Renal cortical epithelial cell (primary cell): ENCODE measurements around the gene PHF2. TPM values are rescaled to one million over a fixed set of nuclear protein-coding genes. Genes with fewer than 3 reads are reported as not detected.

ENCODE experiments used
- DNase-seq: peaks from one replicate; pipeline ENCODE4 v3.0.0-alpha.2; 2011; ENCODE audit warnings: low read depth
- total RNA-seq: library from RNA; depleted of rRNA; stranded (reverse); fragments of >200 nt; gene quantifications from 2 replicates; pipeline ENCODE4 v1.2.3, GENCODE V29; 2014

The PHF2 gene
- total RNA-seq, 1 donor from 2014 or later, result 15.1 TPM

DNA sequence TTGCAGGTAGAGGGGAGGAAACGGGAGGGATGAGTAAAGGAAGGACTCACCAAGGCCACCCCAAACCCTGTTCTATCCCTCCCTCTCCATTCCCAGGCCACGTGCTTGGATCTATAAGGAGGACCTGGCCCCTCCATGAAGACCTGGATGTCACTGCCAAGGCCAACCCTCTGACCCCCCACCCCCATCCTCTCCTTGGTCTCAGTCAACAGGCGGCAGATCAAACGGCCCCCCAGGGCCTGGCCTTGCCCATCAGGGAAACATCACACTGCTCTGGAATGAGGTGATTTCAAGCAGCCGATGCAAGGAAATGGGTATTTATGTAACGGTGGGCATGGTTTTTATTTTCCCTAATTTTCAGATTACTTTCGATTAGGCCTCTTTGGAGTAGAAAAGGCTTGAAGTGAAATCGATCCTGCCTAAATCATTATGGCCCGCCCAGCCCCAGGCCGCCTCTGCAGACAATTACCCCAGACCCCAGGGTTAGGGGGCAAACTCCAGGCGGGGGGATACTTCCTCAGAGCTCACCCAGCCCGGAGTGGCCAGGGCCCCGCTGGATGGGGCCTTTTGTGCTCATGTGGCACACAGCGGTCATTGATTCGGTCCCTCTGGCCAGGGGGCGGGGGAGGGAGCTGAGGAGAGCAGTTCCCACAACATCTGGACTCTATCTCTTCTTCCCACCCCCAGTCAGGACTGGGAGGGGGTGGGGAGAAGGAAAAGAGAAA is 125.3 kb downstream of the PHF2 start:
- no peak for DNase-seq

DNA sequence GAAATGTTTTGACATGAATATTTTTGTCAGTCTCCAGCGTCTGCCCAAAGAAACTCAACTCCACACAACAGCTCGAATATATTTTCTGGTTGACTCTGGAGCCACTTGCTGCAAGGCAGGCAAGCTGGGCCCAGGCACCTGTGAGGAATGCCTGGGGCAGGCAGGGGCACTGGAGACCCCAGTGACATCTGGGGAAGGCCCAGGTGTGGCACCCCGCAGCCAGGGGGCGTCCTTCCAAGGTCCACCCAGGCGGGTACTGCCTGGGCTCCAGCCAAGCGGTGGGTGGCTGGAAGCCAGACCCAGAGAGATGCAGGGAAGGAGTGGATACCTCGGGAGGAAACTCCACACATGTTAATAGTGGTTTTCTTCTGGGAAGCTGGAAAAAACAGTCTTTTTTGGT is 125.9 kb downstream of the PHF2 start:
- DNase-seq, result no peak

DNA sequence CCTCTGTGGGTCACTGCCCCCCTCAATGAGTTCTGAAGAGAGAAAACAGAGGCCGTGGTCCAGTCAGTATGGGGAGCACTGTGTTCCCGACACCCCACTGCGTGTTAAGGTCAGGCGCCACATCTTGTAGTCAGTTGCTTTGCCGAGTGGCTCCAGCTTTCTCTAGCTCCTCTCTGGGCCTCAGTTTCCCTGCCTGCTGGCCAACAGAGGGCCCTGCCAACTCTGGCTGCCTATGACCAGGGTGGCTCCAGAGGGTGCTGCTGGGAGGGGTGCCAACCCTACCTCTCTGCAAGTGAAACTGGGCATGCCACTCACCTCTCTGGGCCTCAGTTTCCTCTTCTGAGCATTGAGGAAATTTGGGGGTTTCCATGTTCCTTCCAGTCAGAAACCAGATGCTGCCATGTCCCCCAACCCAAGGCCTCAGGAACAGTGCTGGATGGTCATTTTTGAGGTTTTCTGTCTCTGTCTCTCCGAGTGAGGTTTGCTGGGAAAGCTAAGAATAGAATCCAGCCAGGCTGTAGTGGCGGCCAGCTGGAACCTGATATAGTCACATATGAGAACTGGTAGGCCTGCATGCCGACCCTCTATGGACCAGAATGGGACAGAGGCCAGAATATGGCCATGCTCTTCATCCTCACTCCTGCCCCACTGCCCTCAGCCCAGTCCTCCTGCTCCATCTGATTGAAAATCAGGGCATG is 132.1 kb downstream of the PHF2 start:
- no peak for DNase-seq

DNA sequence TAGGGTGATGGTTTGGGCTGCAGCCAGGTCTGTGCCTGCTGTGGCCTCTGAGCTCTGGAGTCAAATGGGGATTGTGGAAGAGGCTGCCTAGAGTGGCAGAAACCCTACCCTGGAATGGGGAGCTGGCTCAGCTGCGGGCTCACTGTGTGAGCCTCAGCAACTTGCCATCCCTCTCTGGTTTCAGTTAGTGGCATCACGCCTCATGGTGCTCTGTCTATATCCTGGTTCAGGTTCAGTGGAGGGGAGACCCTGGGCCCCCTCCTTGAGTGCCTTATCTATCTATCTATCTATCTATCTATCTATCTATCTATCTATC is 132.6 kb downstream of the PHF2 start:
- no peak for DNase-seq

DNA sequence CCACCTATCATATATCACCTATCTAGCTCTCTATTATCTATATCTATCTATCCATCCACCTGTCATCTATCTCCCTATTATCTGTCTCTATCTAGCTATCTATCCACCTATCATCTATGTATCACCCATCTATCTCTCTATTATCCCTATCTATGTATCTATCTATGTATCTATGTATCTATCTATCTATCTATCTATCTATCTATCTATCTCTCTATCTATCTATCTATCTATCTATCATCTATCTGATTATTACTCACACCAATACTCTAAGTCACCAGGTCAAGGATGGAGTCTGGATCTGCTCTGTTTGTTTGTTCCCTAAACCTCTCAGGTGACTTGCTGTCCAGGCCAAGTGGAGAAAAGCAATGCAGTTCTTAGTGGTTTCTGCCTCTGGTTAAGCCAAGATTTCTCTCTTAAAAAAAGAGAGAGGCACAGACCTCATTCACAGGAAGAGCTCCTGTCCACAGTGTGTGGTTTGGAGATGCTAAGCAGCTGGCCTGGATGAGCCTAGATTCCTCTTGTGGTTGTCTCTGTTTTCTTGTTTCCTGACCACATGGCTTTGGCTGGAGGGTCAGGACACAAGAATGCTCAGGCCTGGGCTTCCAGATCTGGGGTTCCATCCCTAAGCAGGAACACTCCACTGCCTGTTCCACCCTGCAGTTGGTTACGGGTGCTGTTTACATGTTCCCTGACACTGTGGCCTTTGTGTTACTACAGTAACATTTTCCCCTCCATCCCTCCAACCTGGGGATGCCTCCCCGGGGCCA is 133.4 kb downstream of the PHF2 start:
- DNase-seq, result no peak

DNA sequence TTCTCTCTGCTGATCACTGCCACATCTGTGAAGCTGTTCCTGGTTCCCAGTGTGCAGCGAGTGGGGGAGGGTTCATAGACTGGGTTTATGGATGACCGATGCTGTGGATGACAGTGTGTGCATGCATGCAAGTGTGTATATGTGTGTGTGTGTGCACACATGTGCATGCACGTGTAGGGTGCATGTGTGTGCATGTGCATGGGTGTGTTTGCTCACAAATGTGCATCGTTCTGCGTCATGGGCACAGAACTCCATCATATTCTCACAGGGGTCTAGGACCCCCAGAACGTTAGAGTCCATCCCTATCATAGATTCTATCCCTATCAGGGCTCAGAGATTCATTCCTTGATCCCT is 134.0 kb downstream of the PHF2 start:
- no peak for DNase-seq

DNA sequence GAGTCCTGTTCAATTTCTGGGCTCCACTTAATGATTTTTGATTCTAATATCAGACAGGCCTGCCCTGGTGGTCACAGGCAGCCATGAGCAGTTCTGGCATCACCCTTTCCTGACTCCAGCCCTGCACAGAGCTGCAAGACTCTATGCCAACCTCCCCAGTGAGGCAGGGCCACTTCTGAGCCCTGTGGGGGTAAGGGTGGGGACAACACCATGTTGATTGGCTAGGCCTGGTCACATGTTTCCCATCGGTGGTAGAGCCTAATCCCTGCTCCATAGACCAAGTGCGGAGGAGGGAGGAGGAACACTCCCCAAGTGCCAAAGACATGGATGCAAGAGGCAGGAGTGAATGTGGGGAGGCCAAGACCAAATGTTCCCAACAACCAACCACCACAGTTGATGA is 134.6 kb downstream of the PHF2 start:
- DNase-seq, result no peak

DNA sequence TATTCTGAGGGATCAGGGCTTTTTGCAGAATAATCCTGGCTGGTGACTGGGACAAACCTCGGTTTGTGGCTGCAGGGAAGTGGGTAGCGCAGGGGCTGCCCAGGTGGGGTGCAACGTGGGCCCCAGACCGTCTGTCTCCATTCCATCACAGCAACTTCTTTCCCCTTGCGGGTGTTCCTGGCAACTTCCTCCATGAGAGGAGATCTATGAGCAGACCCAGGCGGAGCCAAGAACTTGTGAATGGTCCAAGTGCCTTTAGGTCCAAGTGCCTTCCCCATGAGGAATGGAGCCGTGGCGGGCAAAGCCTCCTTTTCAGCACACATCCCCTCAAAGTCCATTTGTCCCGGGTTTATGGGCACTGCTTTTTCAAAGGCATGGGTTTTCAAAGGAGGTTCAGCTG is 136.5 kb downstream of the PHF2 start:
- no peak for DNase-seq

DNA sequence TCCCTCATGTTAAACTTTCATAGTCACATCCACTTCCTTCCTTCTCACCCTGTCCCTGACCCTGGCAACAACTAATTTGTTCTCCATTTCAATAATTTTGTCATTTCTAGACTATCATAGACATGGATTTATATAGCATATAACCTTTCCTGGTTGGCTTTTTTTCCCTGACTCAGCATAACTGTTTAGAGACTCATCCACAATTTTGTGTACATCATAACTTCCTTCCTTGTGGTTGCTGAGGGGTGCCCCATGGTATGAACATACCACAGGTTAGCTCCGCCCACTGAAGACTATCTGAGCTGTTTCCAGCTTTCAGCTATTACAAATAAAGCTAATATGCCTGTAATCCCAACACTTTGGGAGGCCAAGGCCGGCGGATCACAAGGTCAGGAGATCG is 137.3 kb downstream of the PHF2 start:
- DNase-seq, result no peak

DNA sequence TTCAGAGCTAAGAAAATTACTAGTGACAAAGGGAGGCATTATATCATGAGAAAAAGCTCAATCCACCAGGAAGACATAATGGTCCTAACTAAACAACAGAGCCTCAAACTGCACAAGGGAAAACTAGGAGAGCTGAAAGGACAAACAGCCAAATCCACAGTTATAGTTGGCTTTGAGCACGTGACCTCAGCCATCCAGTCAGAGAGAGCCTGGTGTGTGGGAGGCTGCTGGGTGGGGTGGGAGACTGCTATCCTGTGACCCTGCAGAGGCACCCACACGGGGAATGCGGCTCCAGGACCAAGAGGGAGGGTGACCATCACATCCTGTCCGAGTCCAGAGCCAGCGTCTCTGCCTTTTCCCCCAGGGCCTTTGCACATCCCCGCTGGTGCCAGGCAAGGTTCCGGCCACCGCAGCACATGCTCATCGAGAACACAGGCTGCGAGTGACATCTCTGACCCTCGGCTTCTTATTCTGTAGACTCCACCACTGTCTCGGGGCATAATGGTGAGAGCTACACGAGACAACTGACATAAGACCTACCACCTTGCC is 145.1 kb downstream of the PHF2 start:
- no peak for DNase-seq

DNA sequence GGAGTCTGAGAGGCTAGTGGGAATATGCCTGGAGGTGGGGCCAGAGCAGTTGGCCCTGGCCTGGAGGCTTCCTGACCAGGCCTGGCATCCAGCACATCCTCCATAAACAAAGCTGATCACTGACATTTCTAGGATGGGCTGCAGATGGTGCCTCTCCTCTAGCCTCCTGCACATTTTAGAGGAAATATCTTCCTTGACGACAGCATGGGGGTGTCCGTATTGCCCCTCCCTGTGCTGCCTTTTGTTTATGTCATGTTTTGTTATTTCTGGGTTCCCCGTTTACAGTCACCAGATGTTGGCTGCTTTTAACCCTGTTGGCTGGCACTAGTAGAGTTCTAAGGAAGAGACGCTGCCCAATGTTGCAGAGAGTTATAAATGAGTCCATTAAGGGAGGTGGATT is 148.5 kb downstream of the PHF2 start:
- DNase-seq, result no peak

DNA sequence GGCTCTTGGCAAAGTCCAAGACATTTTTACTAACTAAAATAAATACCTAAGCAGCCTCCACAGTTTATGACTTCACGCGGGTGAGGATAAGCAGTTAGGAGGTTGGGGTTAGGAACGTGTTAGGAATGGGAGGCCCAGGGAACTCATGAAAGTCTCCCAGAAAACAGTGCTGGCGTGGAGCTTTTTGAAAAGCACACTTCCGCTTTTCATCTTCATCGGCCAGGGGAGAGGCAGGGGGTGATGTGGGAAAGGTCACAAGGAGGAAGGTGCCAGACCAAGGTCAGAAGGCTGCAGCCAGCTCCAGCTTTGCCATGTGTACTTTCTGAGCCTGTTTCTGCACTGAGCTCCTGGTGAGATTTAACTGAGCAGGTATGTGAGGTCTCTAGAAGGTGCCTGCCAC is 149.0 kb downstream of the PHF2 start:
- no peak for DNase-seq

DNA sequence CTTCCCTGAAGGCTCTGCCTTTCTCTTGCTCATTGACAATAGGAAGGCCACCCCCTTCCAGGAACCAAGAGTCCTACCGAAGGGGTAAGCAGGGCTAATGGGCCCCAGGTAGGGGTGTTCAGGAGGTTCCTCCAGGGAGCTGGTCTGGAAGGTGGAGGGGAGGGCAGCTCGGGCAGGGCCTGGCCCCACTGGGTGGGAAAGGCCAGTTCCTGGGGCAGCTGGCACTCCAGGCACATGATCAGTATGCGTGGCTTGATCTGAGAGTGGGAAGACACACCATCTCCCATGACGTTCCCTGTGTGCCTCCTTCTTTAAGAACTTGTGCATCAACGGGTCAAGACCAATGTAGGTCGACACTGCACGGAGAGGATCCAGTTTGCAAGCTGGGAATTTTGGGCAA is 149.8 kb downstream of the PHF2 start:
- DNase-seq, result no peak

Other genes with a start within 250 kb of the PHF2 start
- 56.6 and 142 TPM in 2 replicates for gene FAM120A, start 124.9 kb upstream of the PHF2 start, total RNA-seq
- 32.8 and 38.0 TPM in 2 replicates for gene FAM120AOS, start 123.0 kb upstream of the PHF2 start, total RNA-seq